GM21717 (cell line): ENCODE results near the gene AMOTL2.

Source experiments
- ATAC-seq: cut with Tn5 transposase; IDR thresholded peaks from one replicate; pipeline ENCODE4 v1.9.1; 2021; ENCODE audit warnings: mild to moderate bottlenecking, moderate library complexity; ENCODE audit not compliant: unreplicated experiment

Gene AMOTL2

GRCh38 chr3:134318166-134318565 is 56.1 kb downstream of the AMOTL2 start:
- ATAC-seq, result no peak

DNA sequence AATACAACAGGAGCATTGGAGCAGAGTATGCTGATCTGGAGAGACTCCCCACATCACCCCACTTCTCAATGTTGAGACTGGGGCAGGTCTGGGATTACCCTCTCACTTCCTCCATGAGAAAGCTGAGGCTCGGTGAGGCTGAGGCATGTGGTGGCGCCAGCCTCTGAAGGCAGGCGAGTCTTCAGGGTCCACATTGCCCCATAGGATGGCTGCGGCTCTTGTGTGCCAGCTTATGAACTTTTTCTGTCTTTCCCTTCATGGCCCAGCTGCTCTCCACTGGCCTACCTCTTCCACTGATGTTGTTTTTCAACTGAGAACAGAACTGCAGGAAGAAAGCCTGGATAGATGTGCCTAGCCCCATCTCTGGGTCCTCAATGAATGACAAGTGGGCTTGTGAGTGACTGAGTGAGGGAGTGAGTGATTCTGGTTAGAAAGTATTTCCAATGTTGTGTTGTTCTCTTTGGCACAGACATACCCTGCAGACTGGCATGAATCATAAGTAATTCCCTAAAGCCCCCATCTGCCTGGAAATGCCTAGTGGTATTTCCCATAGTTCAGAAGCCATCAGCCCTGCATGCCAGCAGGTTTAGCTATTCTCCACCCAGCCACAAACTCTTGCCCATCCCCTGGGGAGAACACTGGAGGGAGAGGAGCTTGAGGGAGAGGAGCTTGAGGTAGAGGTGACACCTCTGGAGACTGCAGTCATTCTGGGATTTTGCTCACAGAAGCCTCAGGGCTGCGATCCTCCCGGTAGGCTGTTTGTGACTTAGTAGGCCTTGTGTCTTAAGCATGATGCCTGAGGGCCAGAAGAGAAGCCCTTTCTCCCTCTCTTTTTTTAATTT is 56.9 kb downstream of the AMOTL2 start:
- no peak for ATAC-seq

DNA sequence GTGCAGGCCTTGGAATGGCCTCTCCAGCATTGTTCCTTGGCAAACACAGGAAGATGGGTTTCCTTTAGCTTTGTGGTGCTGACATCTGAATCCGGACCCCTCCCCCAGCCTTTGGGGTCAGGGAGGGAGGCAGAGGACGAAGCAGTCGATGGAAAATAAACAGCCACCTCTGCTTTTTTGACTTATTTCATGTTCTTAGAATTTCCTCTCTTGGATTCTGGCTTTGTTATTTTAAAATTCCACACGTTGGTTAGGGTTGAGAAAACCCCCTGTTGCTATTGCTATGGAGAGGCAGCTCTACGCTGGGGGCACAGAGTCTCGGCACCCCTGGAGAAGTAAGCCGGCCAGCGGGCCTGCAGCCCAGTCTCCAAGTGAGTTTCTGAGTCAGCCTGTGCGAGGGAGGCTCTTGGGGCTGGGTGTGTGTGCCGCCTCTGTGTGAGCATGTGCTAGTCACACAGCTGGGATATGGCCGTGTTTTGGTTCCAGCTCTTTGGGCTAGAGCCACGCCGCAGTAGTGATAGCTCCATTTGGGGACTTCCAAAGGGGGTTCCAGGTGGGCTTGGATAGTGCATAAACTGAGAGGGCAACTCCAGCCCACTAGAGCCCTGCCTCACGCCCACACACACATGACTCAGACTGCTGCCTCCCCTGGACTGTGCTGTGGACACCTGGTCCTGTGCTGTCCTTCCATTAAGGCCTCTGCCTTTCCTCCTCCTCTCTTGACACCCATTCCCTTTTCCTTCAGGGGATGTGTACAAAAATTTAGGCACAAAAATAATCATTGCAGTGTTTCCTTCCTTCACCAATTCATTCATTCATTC is 58.8 kb downstream of the AMOTL2 start:
- ATAC-seq, result no peak

- ATAC-seq, result no peak
These were observed 59.5 kb downstream of the AMOTL2 start for GRCh38 chr3:134314588-134315285.

DNA sequence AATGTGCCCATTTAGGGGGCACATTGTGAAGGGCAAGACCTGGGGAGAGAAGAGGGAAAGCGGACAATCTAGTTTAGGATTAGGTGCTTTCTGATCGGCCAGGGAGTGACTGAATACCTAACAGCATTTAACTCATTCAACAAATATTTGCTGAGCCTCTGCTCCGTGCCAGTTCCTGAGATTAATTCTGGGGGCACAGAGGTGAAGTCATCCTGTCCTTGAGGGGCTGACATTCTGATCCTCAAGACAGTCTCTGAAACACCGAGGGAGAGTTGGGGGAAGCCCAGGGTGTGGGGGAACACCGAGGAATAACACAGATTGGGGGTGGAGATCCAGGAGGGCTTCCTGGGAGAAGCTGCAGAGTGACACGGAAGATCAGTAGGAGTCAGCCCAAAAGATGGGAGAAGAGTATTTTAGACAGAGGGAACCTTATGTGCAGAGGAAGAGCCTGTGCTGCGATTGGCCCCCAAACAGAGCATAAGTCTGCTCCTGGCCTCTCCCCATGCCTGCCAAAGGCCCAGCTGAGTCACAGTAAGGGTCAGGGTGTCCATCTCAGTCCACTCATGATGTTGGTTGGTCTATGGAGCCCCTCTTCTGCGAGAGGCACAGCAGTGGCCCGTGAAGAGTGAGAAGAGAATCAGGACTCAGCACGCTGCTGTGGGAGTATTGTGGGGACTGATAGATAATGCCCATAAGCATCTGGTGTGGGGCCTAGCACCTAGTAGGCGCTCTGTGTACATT is 60.2 kb downstream of the AMOTL2 start:
- ATAC-seq, result no peak

GRCh38 chr3:134312873-134313846 is 61.1 kb downstream of the AMOTL2 start:
- no peak for ATAC-seq

GRCh38 chr3:134312072-134312872 is 62.0 kb downstream of the AMOTL2 start:
- no peak for ATAC-seq

DNA sequence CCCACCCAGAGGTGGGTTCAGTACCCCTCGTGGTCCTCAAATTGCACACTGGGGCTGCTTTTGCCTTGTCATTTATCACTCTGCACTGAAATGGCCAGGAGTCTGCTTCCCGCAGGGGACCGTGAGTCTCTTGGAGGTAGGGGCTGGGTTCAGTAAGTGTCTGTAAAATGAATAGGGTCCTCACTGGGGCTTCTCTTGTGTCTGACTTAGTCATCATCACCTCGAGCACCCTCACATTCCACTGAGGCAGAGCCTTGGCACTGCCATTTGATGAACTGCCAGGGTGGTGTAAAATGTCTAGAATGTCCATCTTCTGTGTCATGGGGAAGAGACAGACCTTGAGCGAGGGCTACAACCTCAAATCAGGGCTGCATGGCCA is 62.6 kb downstream of the AMOTL2 start:
- no peak for ATAC-seq

DNA sequence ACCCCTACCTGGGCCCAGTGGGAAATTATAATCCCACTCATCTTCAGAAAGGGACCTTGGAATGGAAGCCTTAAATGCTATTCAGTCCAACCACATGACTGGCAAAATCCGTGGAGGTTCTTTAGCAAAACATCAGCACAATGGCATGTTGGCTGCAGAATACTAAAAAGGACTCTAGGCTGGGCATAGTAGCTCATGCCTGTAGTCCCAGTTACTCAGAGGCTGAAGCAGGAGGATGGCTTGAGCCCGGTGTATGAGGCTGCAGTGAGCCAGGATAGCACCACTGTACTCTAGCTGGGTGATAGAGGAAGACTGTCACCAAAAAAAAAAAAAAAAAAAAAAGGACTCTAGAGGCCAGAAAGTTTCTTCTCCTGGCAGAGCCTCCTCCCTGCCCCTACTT is 63.0 kb downstream of the AMOTL2 start:
- ATAC-seq, result no peak

DNA sequence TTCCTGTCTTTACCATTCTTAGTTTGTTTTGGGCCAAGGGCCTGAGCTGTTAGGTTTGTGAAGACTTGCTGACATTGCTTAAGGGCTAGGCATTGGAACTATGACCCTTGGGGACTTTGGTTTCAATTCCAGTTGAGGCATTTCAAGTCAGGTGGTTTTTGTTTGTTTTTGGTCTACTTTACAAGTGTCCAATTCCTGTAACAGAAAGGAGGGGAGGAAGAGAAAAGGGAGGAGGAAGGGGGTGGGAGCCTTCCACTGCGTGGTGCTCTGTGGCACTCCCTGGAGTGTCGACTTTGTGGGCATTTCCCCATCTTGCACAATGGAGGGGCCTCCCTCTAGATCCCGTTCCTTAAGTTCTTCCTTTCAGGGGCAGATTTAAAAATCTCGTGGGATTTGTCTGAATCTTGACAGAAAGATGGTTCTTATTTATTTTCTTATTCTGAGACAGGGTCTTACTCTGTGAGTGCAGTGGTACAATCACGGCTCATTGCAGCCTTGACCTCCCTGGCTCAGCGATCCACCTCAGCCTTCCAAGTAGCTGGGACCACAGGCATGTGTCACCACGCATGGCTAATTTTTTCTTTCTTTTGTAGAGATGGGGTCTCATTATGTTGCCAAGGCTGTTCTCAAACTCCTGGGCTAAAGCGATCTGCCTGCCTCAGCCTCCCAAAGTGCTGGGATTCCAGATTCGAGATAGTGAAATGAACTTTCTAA is 64.1 kb downstream of the AMOTL2 start:
- ATAC-seq, result no peak

- ATAC-seq, result no peak
These were observed 65.8 kb downstream of the AMOTL2 start for GRCh38 chr3:134308350-134308891.

- ATAC-seq, result no peak
These were observed 66.8 kb downstream of the AMOTL2 start for GRCh38 chr3:134307425-134307824.

GRCh38 chr3:134306320-134306719 is 67.9 kb downstream of the AMOTL2 start:
- no peak for ATAC-seq
